GM21619 (cell line): ENCODE results near the gene RBM25.
A peak's percentile ranks its signal among the peaks of the same experiment; 100 is the strongest.

Source experiments
- ATAC-seq: cut with Tn5 transposase; IDR thresholded peaks from one replicate; pipeline ENCODE4 v1.9.1; 2021; ENCODE audit not compliant: unreplicated experiment

Gene RBM25

DNA sequence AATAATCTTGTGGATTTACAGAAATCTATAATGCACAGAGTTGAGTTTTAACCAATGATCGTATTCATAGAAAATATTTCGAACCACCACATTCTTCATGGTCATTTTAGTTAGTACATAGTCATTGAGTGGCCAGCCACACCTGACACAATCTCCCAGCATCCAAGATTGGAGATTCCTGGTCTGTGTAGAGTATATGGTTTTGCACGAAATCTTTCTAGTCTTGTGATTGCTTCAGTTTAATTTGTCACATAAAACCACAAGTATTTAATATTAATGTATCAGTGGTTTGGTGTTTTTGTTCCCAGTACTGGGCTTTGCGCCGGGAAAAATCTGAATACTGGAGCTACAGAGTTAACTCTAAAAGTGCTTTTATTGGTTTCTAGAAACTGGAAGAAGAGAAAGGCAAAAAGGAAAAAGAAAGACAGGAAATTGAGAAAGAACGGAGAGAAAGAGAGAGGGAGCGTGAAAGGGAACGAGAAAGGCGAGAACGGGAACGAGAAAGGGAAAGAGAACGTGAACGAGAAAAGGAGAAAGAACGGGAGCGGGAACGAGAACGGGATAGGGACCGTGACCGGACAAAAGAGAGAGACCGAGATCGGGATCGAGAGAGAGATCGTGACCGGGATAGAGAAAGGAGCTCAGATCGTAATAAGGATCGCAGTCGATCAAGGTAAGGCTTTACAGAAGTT, 44.6 kb downstream of the RBM25 start:
- no peak for ATAC-seq

DNA sequence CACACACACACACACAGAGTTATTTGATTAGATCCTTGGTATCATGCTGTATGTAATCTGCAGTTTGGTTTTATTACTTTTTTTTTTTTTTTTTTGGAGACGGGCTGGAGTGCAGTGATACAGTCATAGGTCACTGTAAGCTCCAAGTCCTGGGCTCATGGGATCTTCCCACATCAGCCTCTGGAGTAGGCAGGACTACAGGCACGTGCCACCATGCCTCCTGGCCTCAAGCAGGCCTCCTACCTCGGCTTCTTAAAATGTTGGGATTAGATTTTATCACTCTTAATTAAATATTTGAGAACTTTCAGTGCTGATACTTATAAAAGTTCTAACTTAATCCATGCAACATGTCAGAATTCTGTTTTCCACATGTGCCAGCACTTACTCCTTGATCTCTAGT, 46.7 kb downstream of the RBM25 start:
- no peak for ATAC-seq

DNA sequence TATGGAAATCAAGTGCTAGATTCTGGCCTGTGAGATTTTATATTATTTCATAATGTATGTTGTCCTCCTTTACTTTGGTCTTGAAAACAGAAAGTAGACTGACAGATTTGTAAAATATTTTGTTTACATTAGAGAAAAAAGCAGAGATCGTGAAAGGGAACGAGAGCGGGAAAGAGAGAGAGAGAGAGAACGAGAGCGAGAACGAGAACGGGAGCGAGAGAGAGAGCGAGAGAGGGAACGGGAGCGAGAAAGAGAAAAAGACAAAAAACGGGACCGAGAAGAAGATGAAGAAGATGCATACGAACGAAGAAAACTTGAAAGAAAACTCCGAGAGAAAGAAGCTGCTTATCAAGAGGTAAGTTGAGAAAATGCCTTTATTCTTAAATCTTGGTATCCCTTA, 47.4 kb downstream of the RBM25 start:
- ATAC-seq = no peak

DNA sequence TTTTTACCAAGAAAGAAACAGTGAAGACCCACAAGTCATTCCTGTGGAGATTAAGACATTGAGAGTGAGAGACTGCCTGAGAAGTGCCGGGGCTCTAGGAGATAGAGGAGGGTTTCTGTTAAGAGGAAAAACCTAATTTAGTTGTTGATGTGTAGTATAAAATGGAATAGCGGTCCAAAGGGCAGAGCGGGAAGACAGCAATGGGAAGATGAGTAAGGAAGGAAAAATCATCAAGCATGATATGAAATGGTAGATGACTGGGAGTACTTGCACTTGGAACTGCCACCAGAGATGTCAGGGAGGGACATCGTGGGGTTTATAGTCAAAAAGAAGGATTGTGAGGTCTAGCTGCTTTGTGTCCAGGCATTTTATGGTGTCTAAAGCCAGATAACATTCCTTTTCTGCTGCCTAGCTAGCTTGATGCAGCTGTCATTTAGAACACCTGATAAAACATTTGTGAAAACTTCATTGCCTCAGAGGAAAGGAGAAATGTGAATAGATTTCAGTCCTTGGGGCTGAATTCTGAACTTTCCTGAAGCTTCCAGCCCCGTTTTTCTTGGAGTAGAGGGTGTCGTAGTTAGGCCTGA, 57.8 kb downstream of the RBM25 start:
- ATAC-seq = no peak

DNA sequence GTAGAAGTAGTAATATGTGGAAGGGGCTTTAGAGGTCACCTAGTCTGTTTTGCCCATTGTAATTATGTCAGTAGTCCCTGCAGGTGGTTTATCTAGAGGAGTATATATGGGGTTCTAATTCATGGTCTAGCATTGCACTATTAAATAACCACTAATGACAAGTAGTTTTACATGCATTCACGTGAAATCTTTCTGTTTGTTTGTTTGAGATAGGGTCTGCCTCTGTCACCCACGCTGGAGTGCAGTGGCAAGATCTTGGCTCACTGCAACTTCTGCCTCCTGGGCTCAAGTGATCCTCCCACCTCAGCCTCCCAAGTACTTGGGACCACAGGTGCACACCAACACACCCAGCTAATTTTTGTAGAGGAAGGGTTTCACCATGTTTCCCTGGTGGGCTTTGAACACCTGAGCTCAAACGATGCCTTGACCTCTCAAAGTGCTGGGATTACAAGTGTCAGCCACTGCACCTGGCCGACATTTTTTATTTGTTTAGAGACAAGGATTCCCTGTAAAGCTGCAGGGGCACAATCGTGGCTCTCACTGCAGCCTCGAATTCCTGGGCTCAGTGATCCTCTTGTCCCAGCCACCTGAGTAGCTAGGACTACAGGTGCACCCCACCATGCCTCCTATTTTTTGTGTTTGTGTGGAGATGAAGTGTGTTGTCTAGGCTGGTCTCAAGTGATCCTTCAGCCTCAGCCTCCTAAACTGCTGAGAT, 66.0 kb downstream of the RBM25 start:
- no peak for ATAC-seq

DNA sequence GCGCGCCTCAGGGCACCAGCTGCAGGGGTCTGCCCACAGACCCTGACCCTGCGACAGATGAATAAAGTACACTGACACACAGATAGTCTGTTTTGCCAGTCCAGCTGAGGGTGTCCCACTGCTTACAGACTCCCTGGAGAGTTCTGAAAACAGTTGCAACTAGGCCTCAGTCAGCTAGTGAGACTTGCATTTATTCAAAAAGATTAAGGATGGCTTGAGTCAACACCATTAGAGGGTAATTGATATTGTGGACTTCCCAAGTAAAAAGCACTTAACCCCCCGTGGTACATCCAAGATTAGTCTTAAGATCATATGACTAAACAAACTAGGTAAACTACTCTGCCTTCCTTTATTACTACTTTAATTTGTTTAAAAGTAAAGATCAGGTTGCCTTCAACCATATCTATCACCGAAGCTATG, 66.8 kb downstream of the RBM25 start:
- ATAC-seq = no peak

DNA sequence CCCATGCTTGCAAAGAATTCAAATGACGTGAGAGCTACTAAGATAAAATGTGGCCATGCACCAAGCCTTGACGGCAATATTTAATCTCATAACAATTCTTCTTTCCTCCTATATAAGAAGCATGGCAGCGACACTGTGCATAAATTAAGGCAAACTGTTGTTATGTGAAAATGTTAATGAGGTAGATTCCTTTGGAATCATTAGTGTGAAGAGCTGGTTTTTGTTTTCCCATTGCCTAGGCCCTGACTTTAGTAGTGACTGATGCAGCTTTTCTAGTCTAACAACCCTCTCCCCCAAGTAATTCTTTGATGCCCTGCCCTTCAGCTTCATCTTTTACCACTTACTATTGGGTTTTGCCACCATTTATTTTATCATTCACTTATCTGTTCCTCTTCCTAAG, 67.4 kb downstream of the RBM25 start:
- no peak for ATAC-seq

DNA sequence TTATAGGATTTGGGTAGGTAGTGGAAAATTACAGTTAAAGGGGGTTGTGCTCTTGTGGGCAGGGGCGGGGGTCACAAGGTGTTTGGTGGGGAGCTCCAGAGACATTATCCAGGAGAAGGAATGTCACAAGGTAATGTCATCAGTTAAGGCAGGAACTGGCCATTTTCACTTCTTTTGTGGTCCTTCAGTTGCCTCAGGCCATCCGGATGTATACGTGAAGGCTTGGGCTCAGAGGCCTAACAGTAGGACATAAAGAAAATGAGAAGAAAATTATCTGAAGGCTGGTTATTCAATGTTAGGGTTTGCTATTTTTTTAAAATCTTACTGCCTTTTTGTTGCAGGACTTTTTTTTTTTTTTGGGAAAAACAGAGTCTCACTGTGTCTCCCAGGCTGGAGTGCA, 75.5 kb downstream of the RBM25 start:
- no peak for ATAC-seq

DNA sequence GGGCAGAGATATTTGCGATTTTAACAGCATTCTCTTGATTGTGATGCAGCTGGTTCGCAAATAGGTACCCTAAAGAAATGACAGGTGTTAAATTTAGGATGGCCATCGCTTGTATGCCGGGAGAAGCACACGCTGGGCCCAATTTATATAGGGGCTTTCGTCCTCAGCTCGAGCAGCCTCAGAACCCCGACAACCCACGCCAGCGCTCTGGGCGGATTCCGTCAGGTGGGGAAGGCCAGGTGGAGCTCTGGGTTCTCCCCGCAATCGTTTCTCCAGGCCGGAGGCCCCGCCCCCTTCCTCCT, 77.7 kb downstream of the RBM25 start:
- no peak for ATAC-seq

DNA sequence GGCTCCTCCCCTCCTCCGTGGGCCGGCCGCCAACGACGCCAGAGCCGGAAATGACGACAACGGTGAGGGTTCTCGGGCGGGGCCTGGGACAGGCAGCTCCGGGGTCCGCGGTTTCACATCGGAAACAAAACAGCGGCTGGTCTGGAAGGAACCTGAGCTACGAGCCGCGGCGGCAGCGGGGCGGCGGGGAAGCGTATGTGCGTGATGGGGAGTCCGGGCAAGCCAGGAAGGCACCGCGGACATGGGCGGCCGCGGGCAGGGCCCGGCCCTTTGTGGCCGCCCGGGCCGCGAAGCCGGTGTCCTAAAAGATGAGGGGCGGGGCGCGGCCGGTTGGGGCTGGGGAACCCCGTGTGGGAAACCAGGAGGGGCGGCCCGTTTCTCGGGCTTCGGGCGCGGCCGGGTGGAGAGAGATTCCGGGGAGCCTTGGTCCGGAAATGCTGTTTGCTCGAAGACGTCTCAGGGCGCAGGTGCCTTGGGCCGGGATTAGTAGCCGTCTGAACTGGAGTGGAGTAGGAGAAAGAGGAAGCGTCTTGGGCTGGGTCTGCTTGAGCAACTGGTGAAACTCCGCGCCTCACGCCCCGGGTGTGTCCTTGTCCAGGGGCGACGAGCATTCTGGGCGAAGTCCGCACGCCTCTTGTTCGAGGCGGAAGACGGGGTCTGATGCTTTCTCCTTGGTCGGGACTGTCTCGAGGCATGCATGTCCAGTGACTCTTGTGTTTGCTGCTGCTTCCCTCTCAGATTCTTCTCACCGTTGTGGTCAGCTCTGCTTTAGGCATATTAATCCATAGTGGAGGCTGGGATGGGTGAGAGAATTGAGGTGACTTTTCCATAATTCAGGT, 78.3 kb downstream of the RBM25 start, which contains the start of gene PSEN1:
TSS of gene PSEN1 (plus strand) at position 121 of the 839 bp plus-strand sequence. CDS start 11,513 bp downstream, outside the sequence.
- peak; percentile 87 for ATAC-seq

DNA sequence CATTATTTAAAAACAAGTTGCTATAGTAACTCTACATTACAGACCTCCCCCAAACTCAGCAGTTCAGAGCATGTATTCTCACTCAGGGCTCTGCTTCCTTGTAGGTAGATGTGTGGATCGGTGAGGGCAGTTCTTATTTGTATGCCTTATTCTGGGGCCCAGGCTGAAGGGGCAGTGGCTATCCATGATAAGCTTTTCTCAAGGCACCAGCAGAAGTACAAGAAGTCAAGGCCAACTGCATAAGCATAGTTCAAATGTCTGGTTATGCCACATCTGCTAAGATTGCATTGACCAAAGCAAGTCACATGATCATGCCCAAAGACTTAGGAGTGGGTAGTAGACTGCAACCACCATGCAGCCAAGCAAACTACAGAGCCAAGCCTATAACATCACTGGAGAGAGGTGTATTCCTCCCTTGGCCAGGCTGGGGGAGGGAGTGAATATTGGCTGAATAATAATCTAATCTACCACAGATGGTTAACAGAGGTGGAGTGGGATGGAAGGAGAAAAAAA, 82.5 kb downstream of the RBM25 start:
- no peak for ATAC-seq

DNA sequence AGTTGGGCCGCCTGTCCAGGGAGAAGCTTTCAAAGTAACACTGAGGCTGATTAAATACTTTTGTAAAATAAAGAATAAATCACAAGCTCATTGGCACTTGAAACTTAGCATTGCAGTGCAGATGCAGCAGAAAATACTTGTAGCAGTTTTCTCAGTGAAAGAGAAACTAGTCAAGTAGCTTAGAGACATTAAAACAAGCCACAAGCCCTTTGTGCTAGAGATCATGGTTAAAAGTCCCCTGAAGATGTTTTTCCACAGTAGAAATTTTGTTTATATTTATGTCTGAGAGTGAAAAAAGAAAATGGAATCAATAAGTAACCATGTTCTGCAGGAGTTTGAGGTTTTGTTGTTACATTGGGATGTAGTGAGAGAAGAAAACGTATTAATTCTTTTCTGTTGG, 83.9 kb downstream of the RBM25 start:
- no peak for ATAC-seq

DNA sequence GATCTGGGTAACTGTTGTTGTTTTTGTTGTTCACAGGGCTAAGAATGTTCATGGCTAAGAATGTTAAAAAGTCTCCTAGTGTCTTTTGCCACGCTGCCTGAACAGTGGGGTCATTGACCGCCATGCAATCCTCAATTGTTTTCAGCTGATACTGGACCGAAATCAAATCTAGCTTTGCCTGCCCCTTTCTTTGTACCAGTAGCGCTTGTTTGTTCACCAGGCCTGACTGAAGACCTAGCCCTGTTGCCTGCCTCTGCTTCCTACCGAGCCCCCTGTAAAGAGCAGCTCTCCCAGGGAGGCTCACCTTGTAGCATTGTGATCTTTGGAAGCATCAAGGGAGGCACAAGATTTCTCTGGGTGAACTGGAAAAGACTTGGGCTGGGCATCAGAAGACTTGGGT, 84.7 kb downstream of the RBM25 start:
- no peak for ATAC-seq

DNA sequence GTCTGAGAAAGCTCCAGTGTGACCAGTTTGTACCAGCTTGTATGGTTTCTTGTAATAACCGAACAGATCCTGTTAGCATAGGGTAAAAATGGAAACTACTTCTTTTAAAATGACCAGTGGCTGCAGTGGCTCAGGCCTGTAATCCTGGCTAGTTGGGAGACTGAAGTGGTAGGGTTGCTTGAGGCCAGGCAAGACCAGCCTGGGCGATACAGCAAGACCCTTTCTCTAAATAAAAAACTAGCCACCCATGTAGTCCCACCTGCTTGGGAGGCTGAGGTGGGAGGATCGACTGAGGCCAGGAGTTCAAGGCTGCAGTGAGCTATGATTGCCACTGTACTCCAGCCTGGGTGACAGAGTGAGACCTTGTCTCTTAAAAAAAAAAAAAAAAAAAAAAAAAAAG, 85.3 kb downstream of the RBM25 start:
- no peak for ATAC-seq

DNA sequence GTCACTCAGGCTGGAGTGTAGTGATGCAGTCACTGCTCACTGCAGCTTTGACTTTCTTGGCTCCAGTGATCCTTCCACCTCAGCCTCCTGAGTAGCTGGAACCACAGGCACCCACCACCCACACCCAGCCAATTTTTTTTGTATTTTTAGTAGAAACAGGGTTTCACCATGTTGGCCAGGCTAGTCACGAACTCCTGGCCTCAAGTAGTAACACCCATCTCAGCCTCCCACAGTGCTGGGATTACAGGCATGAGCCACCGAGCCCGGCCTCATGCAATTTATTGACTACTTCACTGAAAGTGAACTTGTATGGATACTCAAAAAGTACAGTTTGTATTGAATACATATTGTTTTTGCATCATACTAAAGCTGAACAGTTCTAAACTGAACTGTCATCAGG, 87.0 kb downstream of the RBM25 start:
- no peak for ATAC-seq

DNA sequence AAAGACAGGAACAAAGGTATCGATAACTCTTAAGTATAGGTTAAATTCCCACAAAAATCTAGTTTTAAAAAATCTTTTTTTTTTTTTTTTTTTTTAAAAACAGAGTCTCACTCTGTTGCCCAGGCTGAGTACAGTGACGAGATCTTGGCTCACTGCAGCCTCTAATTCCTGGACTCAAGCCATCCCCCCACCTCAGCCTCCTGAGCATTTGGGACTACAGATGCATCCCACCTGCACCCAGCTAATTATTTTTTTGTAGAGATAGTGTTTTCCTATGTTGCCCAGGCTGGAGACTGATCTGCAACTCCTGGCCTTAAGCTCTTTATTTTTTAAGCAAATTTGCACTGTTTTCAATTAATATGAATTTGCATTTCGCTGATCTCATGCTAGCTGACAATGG, 87.8 kb downstream of the RBM25 start:
- no peak for ATAC-seq

DNA sequence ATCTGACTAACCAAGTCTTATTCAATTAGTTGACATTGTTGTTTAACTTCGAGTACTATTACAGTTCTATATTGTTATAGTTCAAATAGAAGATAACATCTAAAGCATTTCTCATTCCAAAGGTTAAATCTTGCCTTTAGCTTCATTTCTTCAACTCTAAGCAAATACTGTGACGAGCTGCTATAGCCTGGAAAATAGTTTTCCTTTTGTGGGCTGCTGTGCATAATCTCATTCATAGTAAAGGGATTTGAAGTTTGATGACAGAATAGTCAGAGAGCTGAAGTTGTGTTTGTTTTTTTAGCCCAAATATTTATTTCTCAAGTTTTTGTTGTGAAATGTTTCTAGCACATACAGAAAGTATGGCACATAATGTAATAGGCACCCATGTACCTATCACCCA, 91.4 kb downstream of the RBM25 start:
- ATAC-seq = no peak

DNA sequence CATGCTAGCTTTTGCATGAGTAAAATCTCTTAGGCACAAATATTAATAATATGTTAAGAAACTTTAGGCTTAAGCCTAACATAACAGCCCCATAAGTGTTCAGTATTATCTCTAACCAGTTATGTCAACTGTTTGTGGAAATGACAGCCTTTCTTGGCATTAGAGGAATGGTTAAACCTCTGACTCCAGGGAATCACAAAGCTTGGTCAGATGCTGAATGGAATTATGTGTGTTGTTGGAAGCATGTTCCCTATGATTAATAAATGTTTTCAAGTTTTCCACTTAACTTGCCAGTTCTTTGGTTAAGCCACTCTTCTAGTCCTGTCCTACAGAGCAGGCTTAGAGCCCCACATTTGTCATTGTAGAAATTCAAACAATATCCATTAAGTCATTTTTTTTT, 94.9 kb downstream of the RBM25 start:
- no peak for ATAC-seq

DNA sequence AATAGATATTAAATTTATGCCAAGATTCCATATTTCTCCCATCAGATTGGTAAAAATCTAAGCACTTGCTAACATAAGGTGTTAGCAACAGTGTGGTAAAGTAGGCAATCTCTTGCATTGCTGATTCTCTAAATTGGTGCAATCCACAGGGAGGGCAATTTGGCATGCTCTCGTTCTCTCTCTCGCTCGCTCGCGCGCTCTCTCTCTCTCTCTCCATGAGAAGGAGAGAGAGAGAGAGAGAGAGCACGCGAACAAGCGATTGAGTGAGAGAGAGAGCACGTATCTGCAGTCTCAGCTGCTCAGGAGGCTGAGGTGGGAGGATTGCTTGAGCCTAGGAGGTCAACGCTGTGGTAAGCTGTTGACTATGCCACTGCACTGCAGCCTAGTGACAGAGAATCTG, 103.9 kb downstream of the RBM25 start:
- ATAC-seq = no peak

DNA sequence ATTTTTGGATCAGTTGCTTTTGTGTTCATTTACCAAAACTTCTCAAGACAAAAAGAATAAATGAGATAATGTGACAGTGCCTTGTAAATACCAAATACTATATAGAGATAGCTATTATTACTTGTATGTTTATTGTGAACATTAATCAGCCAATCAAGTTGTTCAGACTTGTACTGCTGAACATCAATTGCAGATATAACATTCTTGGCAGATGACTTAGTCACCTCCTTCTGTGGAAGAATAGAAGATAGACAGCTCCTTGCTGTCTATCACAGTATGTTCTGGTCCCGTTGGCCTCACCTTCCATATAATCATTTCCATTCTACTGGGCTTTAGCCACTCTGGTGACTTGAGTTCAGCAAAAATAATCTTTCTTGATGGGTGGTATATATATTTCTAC, 108.1 kb downstream of the RBM25 start:
- ATAC-seq = no peak

DNA sequence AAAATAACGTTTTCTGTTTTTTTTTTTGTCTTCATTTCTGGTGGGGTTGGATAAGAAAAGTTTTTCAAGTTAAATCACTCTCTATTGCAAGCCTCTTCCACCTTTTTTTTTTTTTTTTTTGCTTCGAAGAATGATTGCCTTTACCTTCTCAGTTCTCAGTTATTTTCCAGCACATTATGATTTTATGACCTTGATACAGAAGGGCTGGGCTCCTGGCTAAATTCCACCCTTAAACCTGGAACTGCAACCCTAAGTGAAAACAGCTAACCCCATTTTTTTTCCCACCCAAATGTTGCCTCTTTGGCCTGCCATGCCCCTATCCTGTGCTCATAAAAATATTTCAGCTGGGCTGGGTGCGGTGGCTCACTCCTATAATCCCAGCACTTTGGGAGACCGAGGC, 109.4 kb downstream of the RBM25 start:
- ATAC-seq = no peak
